ENCODE measurements around the gene ANKDD1A. TPM values are rescaled to one million over a fixed set of nuclear protein-coding genes. Genes with fewer than 3 reads are reported as not detected.

Gene ANKDD1A
- total and polyA plus RNA-seq, 3 donors from 2014 or later, result 11.1 to 34.9 (median 31.8) TPM

DNA sequence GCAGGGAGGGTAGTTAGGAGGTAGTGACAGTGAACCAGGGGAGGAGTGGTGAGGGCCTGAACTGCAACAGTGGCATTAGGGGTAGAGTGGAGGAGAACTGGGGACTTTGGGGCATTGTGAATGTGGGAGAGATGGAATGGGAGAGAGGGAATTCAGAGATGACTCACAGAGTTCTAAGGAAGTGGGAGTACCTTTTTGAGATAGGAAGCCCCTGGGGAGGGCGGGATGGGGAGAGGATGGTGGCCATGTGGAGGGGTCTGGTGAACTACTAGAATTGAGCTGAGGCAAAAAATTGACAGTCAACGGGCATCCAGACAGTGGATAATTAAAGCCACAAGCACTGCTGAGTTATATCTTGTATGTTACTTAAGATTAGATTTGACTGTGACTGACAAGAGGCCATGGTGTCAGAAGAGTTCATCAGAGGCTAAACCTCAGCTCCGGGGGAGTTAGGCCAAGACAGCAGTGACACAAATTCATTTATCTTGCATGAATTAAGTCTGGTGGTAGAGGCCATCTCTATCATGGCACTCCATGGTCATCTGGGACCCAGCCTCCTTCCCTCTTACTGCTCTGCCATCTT is 36.0 kb upstream of the ANKDD1A start:
- 64 to 76% methylated on average over 3 of the region's 3 CpGs for WGBS, 2 donors
- no peak for DNase-seq
- no peak for TF ChIP-seq POLR2A (IDR thresholded peaks at IDR 0.05)
- TF ChIP-seq, protein P1, sequence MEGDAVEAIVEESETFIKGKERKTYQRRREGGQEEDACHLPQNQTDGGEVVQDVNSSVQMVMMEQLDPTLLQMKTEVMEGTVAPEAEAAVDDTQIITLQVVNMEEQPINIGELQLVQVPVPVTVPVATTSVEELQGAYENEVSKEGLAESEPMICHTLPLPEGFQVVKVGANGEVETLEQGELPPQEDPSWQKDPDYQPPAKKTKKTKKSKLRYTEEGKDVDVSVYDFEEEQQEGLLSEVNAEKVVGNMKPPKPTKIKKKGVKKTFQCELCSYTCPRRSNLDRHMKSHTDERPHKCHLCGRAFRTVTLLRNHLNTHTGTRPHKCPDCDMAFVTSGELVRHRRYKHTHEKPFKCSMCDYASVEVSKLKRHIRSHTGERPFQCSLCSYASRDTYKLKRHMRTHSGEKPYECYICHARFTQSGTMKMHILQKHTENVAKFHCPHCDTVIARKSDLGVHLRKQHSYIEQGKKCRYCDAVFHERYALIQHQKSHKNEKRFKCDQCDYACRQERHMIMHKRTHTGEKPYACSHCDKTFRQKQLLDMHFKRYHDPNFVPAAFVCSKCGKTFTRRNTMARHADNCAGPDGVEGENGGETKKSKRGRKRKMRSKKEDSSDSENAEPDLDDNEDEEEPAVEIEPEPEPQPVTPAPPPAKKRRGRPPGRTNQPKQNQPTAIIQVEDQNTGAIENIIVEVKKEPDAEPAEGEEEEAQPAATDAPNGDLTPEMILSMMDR (IDR thresholded peaks at IDR 0.05), result no peak
- intact Hi-C loops (cut with DNase I; ENCODE audit: low total_unique reads), result no loop called here
- no peak overlapping the region for H3K27ac ChIP-seq
- no peak overlapping the region for H3K4me3 ChIP-seq
- no peaks in the 10 kb centered on the region for H3K27me3 ChIP-seq
- H3K36me3 ChIP-seq (ENCODE audit: low read depth, missing control alignments), result no peaks in the 10 kb centered on the region
- no peaks in the 10 kb centered on the region for H3K9me3 ChIP-seq
- peaks cover 32% of the 10 kb centered on the region for H3K4me1 ChIP-seq

DNA sequence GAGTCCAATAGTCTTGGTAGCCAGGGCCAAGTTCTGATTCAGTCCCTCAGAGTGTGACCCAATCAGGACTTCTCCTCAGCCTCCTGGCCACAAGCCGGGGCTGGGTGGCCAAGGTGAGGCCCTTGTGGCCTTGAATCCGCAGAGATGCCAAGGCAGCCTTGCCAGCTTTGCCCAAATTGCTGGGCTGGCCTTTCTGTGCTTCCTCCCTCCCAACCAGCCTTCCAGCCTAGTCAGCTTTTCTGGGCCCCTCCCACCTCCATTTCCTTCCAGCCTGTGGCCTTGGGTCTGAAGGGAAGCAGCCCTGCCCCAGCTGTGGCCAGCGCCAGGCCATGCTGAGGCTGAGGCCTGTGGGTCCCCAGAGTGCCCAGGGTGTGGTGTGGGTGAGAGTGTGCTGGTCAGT is 34.3 kb upstream of the ANKDD1A start:
- intact Hi-C loops (cut with DNase I; ENCODE audit: low total_unique reads), result no loop called here
- DNase-seq, result peak; percentile 87
- peaks cover 40% of the 10 kb centered on the region for H3K4me1 ChIP-seq

DNA sequence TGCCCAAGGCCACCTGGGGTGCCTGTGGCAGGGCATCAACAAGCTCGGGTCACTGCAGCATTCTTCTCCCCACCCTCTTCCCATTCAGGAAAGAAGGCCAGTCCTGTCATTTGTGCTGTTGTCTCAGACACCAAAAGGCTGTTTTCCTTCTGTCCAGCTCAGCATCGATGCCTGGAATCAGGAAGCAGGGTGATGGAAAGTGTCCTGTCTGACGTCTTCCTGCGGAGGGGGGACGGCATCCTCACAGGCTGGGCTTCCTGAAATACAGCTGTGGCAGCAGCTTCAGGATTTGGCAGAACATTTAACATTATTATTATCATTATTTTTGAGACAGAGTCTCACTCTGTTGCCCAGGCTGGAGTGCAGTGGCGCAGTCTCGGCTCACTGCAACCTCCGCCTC is 33.0 kb upstream of the ANKDD1A start:
- intact Hi-C loops (cut with DNase I; ENCODE audit: low total_unique reads), result no loop called here
- H3K27ac ChIP-seq, result peak overlapping the region in 1 of 2 donors; percentile 82

More for the DNA sequence above, 34.3 kb upstream of the ANKDD1A start:
- Histone ChIP-seq H3K27ac (peak overlapping the region; percentile 26 to 82), H3K9me3 (no peaks in the 10 kb centered on the region), H3K4me3 (no peak overlapping the region), H3K27me3 (no peaks in the 10 kb centered on the region), H3K36me3 (ENCODE audit: low read depth, missing control alignments) (no peaks in the 10 kb centered on the region)
- TF ChIP-seq, protein P1 (IDR thresholded peaks at IDR 0.05), result no peak
- no peak for TF ChIP-seq POLR2A (IDR thresholded peaks at IDR 0.05)
- WGBS, 2 donors, result 33 to 48% methylated on average over 2 to 3 of the region's 3 CpGs

DNA sequence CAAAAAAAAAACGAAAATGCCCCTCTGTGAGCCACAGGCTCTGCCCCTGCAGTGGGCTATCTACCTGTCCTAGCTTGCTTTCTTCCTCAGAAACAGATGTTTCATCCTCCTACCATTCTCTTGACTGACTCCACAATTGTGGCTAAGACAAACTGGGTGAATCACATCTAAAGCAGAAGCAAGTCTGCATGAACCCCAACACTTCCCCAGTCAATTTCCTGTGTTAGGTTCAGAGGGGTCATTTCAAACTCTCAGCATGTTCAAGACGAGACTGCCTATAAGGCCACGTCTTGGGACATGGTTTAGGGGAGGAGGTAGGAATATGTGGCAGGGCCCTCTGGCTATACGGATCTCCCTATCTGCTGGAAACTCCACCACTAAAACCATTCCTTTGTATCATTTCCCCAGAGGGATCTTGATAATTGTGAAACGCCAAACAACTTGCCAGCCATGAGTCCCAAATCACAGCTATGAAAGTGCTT is 28.6 kb upstream of the ANKDD1A start:
- Histone ChIP-seq H3K9me3 (no peaks in the 10 kb centered on the region), H3K4me1 (peaks cover 28% of the 10 kb centered on the region), H3K4me3 (no peak overlapping the region), H3K36me3 (ENCODE audit: low read depth, missing control alignments) (no peaks in the 10 kb centered on the region), H3K27me3 (no peaks in the 10 kb centered on the region), H3K27ac (peak overlapping the region in 1 of 2 donors; percentile 36)
- 55 to 69% methylated on average over 5 of the region's 5 CpGs for WGBS, 2 donors
- DNase-seq, result no peak
- intact Hi-C loops (cut with DNase I; ENCODE audit: low total_unique reads), result no loop called here
- TF ChIP-seq POLR2A (IDR thresholded peaks at IDR 0.05), result no peak
- TF ChIP-seq, protein P1 (IDR thresholded peaks at IDR 0.05), result no peak

More for the DNA sequence above, 33.0 kb upstream of the ANKDD1A start:
- no peak for TF ChIP-seq POLR2A (IDR thresholded peaks at IDR 0.05)
- TF ChIP-seq, protein P1 (IDR thresholded peaks at IDR 0.05), result no peak
- Histone ChIP-seq H3K36me3 (ENCODE audit: low read depth, missing control alignments) (no peaks in the 10 kb centered on the region), H3K27me3 (no peaks in the 10 kb centered on the region), H3K9me3 (no peaks in the 10 kb centered on the region), H3K4me3 (no peak overlapping the region), H3K4me1 (peaks cover 40% of the 10 kb centered on the region)
- 69 to 87% methylated on average over 7 to 8 of the region's 8 CpGs for WGBS, 2 donors
- no peak for DNase-seq

DNA sequence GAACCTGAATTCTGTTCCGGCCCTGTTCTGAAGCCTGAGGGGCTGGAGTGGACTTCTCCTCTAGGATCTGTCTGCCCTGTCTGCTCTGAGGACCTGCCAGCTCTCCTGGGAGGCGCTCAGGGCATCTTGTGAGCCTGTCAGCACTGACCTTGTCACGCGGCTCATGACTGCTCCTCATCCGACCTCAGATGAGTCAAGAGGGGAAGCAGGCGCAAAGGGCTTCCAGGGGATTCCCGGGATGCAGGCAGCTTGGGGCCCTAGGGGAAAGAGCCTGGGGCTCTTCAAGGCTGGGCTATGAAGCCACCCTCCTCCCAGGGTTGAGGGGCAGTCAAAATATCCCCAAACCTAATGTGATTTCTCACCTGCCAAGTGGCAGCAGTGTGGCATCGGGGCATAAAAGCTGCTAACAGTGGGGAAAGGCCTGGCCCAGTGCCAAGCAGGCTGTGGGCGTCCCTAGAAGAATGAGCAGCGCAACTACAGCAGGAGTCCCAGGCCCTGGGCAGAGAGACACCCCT is 27.6 kb upstream of the ANKDD1A start:
- H3K27ac ChIP-seq, result peak overlapping the region; percentile 33 to 36
- WGBS, 2 donors, result 32 to 51% methylated on average over 8 to 10 of the region's 10 CpGs
- intact Hi-C loops (cut with DNase I; ENCODE audit: low total_unique reads), result no loop called here

More for the DNA sequence above, 27.6 kb upstream of the ANKDD1A start:
- peaks cover 21% of the 10 kb centered on the region for H3K4me1 ChIP-seq
- H3K9me3 ChIP-seq, result no peaks in the 10 kb centered on the region
- TF ChIP-seq POLR2A (IDR thresholded peaks at IDR 0.05), result no peak
- TF ChIP-seq, protein P1 (IDR thresholded peaks at IDR 0.05), result no peak
- peak; percentile 85 for DNase-seq
- H3K4me3 ChIP-seq, result no peak overlapping the region
- no peaks in the 10 kb centered on the region for H3K27me3 ChIP-seq
- H3K36me3 ChIP-seq (ENCODE audit: low read depth, missing control alignments), result no peaks in the 10 kb centered on the region

Data from testis (tissue), 3 donors.